HG02852 (cell line): Measurements from ENCODE around the gene EFCAB10.
"Not testable (repeated sequence)": the region's sequence is repeated elsewhere in the genome, so short reads cannot be mapped to it uniquely, and the experiment has no call there.

Experiments
- ATAC-seq: cut with Tn5 transposase; IDR thresholded peaks from one replicate; pipeline ENCODE4 v1.9.1; 2021; ENCODE audit warnings: mild to moderate bottlenecking, moderate library complexity; ENCODE audit not compliant: unreplicated experiment

EFCAB10 gene

DNA sequence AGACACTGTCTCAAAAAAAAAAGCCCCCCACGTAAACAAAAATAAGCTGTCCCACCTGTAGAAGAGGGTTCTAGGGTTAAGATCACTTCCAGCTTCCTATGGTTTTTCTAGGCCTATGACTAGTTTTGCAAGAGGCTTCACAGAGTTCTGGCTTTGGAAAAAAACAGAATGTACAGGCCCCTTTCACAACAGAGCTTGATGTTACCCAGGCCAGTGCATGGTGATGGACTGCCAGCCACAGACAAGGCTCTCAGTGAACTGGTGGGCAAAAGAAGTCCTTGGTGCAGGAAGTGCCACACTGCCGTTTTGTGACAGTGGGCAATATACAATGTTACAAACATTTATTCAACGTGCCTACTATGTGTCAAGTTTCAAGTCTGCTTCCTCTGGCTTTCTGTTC, 18.3 kb upstream of the EFCAB10 start:
- no peak for ATAC-seq

DNA sequence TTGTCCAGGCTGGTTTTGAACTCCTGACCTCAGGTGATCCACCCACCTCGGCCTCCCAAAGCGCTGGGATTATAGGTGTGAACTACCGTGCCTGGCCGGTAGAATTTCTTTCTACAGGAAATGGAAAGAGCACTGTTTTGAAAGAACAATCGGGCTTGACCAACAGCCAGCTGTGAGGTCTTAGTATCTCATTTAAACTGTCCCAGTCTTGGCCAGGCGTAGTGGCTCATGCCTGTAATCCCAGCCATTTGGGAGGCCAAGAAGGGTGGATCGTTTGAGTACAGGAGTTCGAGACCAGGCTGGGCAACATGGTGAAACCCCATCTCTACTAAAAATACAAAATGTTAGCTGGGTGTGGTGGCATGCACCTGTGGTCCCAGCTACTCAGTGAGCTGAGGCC, 17.8 kb upstream of the EFCAB10 start:
- not testable (repeated sequence) for ATAC-seq

DNA sequence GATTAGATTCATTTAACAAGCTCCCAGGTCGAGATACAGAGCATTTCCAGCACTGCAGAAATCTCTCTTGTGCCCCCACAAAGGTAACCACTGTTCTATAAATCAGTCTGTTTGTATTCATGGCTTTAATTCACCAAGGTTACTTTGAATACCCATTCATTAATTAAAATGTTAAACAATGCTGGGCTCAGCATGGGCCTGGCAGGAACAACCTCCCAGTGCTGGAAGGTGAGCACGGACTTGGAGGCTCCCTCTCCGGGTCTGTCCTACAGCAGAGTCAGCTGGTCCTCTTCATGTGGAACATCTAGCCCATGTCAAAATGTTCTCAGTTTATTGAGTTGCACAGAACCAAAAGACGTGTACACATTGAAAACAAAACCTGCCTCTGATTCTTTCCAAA, 15.6 kb upstream of the EFCAB10 start:
- ATAC-seq, result no peak

- no peak for ATAC-seq
These were observed 12.7 kb upstream of the EFCAB10 start for GRCh38 chr7:105594034-105594433.

DNA sequence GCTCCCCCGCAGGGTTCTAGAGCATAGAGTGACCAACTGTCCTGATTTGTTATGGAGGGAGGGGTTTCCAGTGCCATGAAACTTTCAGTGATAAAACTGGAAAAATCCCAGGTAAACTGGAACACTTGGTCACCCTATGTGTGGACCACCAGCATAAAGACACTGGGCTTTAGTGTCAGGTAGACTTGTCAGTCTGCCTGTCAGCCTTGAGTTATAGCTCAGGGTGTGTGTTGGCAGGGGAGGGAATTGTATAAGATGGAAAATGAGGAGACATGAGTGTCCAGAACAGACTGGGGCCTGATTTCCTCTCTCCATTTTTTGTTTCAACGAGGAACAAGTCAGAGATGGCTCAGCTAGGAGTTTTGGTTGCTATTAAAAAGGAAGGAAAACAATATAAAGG, 10.2 kb upstream of the EFCAB10 start:
- ATAC-seq, result no peak

DNA sequence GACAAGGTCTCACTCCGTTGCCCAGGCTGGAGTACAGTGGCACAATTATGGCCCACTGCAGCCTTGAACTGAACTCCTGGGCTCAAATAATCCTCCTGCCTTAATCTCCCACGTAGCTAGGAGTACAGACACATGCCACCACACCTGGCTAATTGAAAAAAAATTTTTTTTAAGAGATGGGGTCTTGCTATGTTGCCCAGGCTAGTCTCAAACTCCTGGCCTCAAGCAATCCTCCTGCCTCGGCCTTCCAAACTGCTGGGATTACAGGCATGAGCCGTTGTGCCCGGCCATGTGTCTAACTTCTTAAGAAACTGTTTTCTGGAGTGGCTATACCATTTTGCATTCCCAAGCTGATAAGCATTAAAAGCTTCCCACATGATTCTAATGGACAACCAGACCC, 9.5 kb upstream of the EFCAB10 start:
- ATAC-seq, result no peak

- ATAC-seq, result peak; percentile 73
These were observed 8.2 kb upstream of the EFCAB10 start for GRCh38 chr7:105589356-105590077.

DNA sequence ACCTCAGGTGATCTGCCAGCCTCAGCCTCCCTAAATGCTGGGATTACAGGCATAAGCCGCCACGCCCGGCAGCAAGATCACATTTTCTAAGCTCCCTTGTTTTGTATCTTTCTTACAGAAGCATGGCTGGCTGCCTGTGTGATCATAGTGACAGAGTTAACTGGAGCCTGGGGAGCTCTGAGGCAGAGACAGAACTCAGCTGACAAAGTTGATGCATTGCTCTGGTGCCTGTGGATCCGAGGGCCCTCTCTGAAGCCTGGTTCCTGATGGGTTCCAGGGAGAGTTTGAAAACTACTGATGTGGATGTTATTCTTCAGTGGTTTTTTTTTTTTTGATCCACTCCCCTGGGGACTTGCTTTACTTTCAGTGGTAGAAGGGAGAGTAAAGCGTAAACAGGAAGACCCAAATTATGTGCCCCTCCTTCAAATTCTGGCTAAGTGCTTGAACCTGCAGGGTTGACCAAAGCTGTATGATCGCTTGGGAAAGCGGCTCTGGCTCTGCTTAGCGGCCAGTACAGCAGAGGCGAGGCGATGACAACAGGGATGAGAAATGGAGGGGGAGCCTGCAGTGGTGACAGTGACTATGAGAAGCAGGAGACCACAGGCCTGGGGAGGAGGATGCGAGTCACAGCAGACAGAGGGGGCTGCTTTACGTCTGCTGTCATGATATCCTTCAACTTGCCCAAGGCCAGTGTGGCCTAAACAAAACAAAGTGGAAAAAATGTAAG, 6.8 kb upstream of the EFCAB10 start:
- ATAC-seq, result no peak

GRCh38 chr7:105585850-105586500, 4.7 kb upstream of the EFCAB10 start:
- ATAC-seq, result no peak

- no peak for ATAC-seq
These were observed 2.9 kb upstream of the EFCAB10 start for GRCh38 chr7:105584165-105584564.

GRCh38 chr7:105583061-105583460, 1.8 kb upstream of the EFCAB10 start:
- ATAC-seq, result no peak

DNA sequence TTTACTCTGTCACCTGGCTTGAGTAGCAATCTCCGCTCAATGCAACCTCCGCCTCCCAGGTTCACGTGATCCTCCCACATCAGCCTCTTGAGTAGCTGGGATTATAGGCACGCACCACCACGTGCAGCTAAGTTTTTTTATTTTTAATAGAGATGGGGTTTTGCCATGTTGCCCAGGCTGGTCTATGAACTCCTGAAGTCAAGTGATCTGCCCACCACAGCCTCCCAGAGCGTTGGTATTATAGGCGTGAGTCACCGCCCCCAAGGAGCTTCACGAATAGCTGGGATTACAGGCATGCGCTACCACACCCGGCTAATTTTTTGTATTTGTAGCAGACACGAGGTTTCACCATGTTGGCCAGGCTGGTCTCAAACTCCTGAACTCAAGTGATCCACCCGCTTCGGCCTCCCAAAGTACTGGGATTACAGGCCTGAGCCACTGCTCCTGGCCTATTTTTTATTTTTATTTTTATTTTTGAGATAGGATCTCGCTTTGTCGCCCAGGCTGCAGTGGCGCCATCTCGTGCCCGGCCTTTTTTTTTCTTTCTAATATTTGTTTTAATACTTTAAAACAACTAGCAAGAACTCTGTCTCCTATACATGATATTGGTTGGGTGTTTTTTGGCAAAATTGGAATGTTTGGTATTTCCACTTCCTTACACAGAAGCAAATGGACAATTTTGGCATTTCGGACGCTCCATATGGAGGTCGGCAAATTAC, 1.1 kb downstream of the EFCAB10 start:
- no peak for ATAC-seq

GRCh38 chr7:105578496-105578895, 2.8 kb downstream of the EFCAB10 start:
- ATAC-seq, result no peak

- no peak for ATAC-seq
These were observed 4.0 kb downstream of the EFCAB10 start for GRCh38 chr7:105577251-105577650.

DNA sequence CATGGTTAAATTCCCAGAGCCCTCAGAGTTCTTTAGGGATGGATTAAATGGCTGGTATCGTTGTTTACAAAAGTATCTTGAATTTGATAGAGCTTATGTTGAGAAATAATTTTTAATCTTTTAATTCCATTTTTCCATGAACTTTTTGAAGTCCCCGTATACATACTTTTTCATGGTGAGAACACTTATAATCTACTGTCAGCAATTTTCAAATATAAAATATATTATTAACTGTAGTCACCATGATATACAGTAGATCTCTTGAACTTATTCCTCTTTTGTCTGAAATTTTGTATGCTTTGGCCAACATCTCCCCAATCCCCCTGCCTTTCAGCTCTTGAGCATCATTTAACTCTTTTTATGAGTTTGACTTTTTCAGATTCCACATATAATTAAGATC, 9.4 kb downstream of the EFCAB10 start:
- no peak for ATAC-seq

DNA sequence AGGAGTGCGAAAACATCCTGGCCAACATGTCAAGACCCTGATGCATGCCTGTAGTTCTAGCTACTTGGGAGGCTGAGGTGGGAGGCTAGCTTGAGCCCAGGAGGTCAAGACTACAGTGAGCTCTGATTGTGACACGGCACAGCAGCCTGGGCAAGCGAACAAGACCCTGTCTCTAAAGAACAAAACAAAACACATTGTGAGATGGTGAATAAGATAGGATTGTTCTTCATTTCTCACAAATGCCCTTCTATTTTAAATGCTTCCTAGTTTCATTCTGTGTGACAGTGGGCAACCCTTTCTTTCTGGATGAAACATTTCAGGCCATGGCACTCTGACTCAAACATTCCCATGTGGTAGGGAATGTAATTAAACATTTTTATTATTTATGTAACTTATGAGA, 13.5 kb downstream of the EFCAB10 start:
- no peak for ATAC-seq

GRCh38 chr7:105567024-105567423, 14.3 kb downstream of the EFCAB10 start:
- ATAC-seq, result no peak

GRCh38 chr7:105565190-105565589, 16.1 kb downstream of the EFCAB10 start:
- ATAC-seq, result no peak

DNA sequence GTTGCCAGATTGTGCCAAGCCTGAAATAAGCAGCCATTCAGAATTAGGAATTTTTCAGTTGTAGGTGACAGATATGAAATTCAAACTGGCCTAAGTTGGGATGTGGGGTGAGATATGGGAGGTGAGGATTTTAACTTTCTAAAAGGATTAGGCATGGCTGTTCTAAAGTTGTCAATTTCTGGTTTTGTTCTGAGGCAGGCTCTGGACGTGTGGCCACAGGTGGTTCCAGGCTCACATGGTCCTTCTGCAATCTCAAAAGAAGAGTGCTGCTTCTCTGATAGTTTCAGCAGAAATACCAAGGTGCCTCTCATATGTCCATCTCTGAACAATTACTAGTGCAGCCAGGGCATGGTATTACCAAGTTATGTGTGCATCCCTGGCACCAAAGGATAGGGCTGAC, 21.4 kb downstream of the EFCAB10 start:
- ATAC-seq, result no peak

GRCh38 chr7:105538339-105538738, 43.0 kb downstream of the EFCAB10 start:
- ATAC-seq, result no peak

GRCh38 chr7:105532709-105533460, 48.4 kb downstream of the EFCAB10 start:
- no peak for ATAC-seq
